GM12892 (cell line): ENCODE data around the gene MATN3.

ENCODE experiments used
- DNase-seq: peaks from one replicate; pipeline ENCODE4 v3.0.0; 2011; ENCODE audit not compliant: insufficient read length
- FAIRE-seq: peaks from 2 replicates; lab custom pipeline; 2011; peaks lifted over from hg19 to GRCh38; lab: Jason Lieb, UNC
- POLR2A ChIP-seq: IDR thresholded peaks from 2 replicates; pipeline ENCODE4 v1.6.1; 2011; ENCODE audit warnings: low read depth, low read length, control low read depth
- POLR2AphosphoS5 ChIP-seq: IDR thresholded peaks from 2 replicates; pipeline ENCODE4 v1.6.1; 2011; ENCODE audit warnings: low read depth, low read length, control low read depth
- TAF1 ChIP-seq: IDR thresholded peaks from 2 replicates; pipeline ENCODE4 v1.6.1; 2011; ENCODE audit warnings: low read depth, mild to moderate bottlenecking, control low read depth, low read length, borderline replicate concordance

MATN3 gene

GRCh38 chr2:19989342-19989666 lies 23.2 kb downstream of the MATN3 start:
- TF ChIP-seq TAF1, result no peak
- no peak for TF ChIP-seq POLR2AphosphoS5
- no peak for TF ChIP-seq POLR2A
- no peak for DNase-seq
- no peak for FAIRE-seq

- TF ChIP-seq POLR2A, result no peak
- TF ChIP-seq TAF1, result no peak
- TF ChIP-seq POLR2AphosphoS5, result no peak
- FAIRE-seq, result no peak
- DNase-seq, result no peak
Measured at GRCh38 chr2:19988600-19988999, 23.9 kb downstream of the MATN3 start.

- FAIRE-seq, result peak; percentile 88
- DNase-seq, result no peak
- TF ChIP-seq TAF1 (no peak), POLR2A (no peak), POLR2AphosphoS5 (no peak)
Measured at GRCh38 chr2:19987936-19988335, 24.5 kb downstream of the MATN3 start.

GRCh38 chr2:19982268-19982667 lies 30.2 kb downstream of the MATN3 start:
- no peak for TF ChIP-seq TAF1
- no peak for TF ChIP-seq POLR2A
- no peak for TF ChIP-seq POLR2AphosphoS5
- no peak for DNase-seq
- FAIRE-seq, result no peak

- FAIRE-seq (no peak), DNase-seq (no peak)
- TF ChIP-seq POLR2AphosphoS5 (no peak), TAF1 (no peak), POLR2A (no peak)
Measured at GRCh38 chr2:19979932-19980331, 32.5 kb downstream of the MATN3 start.

- FAIRE-seq (no peak), DNase-seq (no peak)
- no peak for TF ChIP-seq TAF1
- no peak for TF ChIP-seq POLR2A
- TF ChIP-seq POLR2AphosphoS5, result no peak
Measured at GRCh38 chr2:19973466-19973865, 39.0 kb downstream of the MATN3 start.

GRCh38 chr2:19971691-19972090 lies 40.8 kb downstream of the MATN3 start:
- no peak for TF ChIP-seq TAF1
- no peak for DNase-seq
- FAIRE-seq, result no peak

- no peak for DNase-seq
- no peak for FAIRE-seq
- TF ChIP-seq POLR2A (no peak), POLR2AphosphoS5 (no peak), TAF1 (no peak)
Measured at GRCh38 chr2:19963386-19963785, 49.1 kb downstream of the MATN3 start.

GRCh38 chr2:19955544-19956422 lies 56.7 kb downstream of the MATN3 start:
- FAIRE-seq (no peak), DNase-seq (peak; percentile 47)
- TF ChIP-seq POLR2A (no peak), POLR2AphosphoS5 (no peak), TAF1 (no peak)

GRCh38 chr2:19949071-19949470 lies 63.4 kb downstream of the MATN3 start:
- no peak for FAIRE-seq
- TF ChIP-seq POLR2A, result no peak
- no peak for TF ChIP-seq POLR2AphosphoS5
- TF ChIP-seq TAF1, result no peak
- no peak for DNase-seq

GRCh38 chr2:19947184-19947940 lies 65.1 kb downstream of the MATN3 start:
- TF ChIP-seq POLR2A (no peak), TAF1 (no peak)
- DNase-seq, result no peak
- peak; percentile 69 for FAIRE-seq
